Body of pancreas (tissue), 4 donors: ENCODE results near the gene RPN2.

ENCODE experiments used
- CTCF ChIP-seq, 7 experiments: fragments of 450-650 bp in 4 of 7; fragments of 200-600 bp in 3 of 7; sonication (generic) in 3 of 7; IDR thresholded peaks; one replicate each; pipeline ENCODE4 v1.5.1; 2016 to 2019; ENCODE audit warnings: antibody characterized with exemption in 7 of 7
- POLR2A ChIP-seq, 3 donors: fragments of 450-650 bp; IDR thresholded peaks; one replicate each; pipeline ENCODE4 v1.6.1; 2016; ENCODE audit warnings: antibody characterized with exemption in 3 of 3, mild to moderate bottlenecking in 2 of 3

GRCh38 chr20:37152284-37152683 is 26.8 kb upstream of the RPN2 start:
- TF ChIP-seq CTCF (IDR thresholded peaks at IDR 0.05): no peak
- TF ChIP-seq POLR2A (IDR thresholded peaks at IDR 0.05): no peak
